Smooth muscle cell (in vitro differentiated cells): ENCODE results near the gene YIF1B. TPM values are rescaled to one million over a fixed set of nuclear protein-coding genes. Genes with fewer than 3 reads are reported as not detected.

Experiments used
- DNase-seq: peaks from one replicate; lab custom pipeline; 2025; ENCODE audit not compliant: unreplicated experiment; lab: John Stamatoyannopoulos, UW
- H2AFZ ChIP-seq: fragments of 200-600 bp; sonication (generic); 2 replicates; pipeline ENCODE4 v1.6.0; 2016; ENCODE audit warnings: antibody characterized with exemption, low read depth, mild to moderate bottlenecking
- H3F3A ChIP-seq: fragments of 200-600 bp; sonication (generic); 2 replicates; pipeline ENCODE4 v1.6.0; 2017; ENCODE audit warnings: antibody characterized with exemption, low read depth
- H3K27ac ChIP-seq: fragments of 200-600 bp; sonication (generic); 2 replicates; pipeline ENCODE4 v1.5.1; 2016; ENCODE audit warnings: low read depth, mild to moderate bottlenecking
- H3K27me3 ChIP-seq: fragments of 200-600 bp; sonication (generic); 2 replicates; pipeline ENCODE4 v1.6.1; 2016; ENCODE audit warnings: low read depth, mild to moderate bottlenecking
- H3K36me3 ChIP-seq: fragments of 200-600 bp; sonication (generic); 2 replicates; pipeline ENCODE4 v1.5.1; 2016; ENCODE audit warnings: low read depth
- H3K4me1 ChIP-seq: fragments of 200-600 bp; sonication (generic); 2 replicates; pipeline ENCODE4 v1.5.1; 2016; ENCODE audit warnings: low read depth
- H3K4me2 ChIP-seq: fragments of 200-600 bp; sonication (generic); 2 replicates; pipeline ENCODE4 v1.6.0; 2016; ENCODE audit warnings: mild to moderate bottlenecking
- H3K4me3 ChIP-seq: fragments of 200-600 bp; sonication (generic); 2 replicates; pipeline ENCODE4 v1.5.1; 2016; ENCODE audit warnings: mild to moderate bottlenecking
- H3K79me2 ChIP-seq: fragments of 200-600 bp; sonication (generic); 2 replicates; pipeline ENCODE4 v1.6.0; 2016; ENCODE audit warnings: low read depth, mild to moderate bottlenecking
- H3K9ac ChIP-seq: fragments of 200-600 bp; sonication (generic); 2 replicates; pipeline ENCODE4 v1.6.0; 2016; ENCODE audit warnings: low read depth
- H3K9me3 ChIP-seq: fragments of 200-600 bp; sonication (generic); replicated peaks from 2 replicates; pipeline ENCODE4 v1.5.1; 2016; ENCODE audit warnings: low read depth
- H4K20me1 ChIP-seq: fragments of 200-600 bp; sonication (generic); 2 replicates; pipeline ENCODE4 v1.6.0; 2016; ENCODE audit warnings: low read depth
- WGBS: methylation state at CpG from one replicate; pipeline ENCODE4 v1.1.7; 2016; ENCODE audit warnings: low lambda C conversion rate; 5-methylcytosine and 5-hydroxymethylcytosine counted together
- polyA plus RNA-seq: library from polyadenylated mRNA; unstranded; fragments of >200 nt; fragmentation: Nextera tagmentation; extraction: Ambion mirVana; gene quantifications from 2 replicates; pipeline ENCODE4 v1.2.1, GENCODE V29; 2016
- total RNA-seq: library from RNA; depleted of rRNA; stranded (reverse); fragments of >200 nt; gene quantifications from 2 replicates; pipeline ENCODE4 v1.2.3, GENCODE V29; 2014
- TF ChIP-seq, protein P1 (sequence below): fragments of 200-600 bp; sonication (generic); IDR thresholded peaks from 2 replicates; pipeline ENCODE4 v1.5.1; 2017; ENCODE audit warnings: borderline replicate concordance, mild to moderate bottlenecking, antibody characterized with exemption; ENCODE audit not compliant: insufficient read depth, poor library complexity, severe bottlenecking

YIF1B gene
- total and polyA plus RNA-seq, 2 experiments from 2014 or later, result 80.1 to 216 TPM

DNA sequence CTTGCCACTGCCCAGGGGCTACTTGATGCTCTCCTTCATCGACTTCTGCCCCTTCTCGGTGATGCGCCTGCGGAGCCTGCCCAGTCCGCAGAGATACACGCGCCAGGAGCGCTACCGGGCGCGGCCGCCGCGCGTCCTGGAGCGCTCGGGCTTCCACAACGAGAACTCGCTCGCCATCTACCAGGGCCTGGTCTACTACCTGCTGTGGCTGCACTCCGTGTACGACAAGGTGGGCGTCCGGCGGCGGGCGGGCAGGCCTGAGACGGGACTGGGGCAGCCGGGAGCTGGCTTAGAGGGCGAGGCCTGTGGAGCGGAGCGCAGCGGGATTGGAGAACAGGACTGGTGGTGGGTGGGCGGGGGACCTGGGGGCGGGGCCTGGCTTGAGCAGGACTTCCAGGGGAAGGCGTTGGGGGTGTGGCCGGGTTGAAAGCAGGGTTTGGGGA is 45.9 kb upstream of the YIF1B start:
- H3K9me3 ChIP-seq, result no peaks in the 10 kb centered on the region
- WGBS, result under 1% methylated on average over 32 of the region's 37 CpGs
- DNase-seq, result peak; percentile 51
- no peaks in the 10 kb centered on the region for H3K79me2 ChIP-seq
- no peaks in the 10 kb centered on the region for H3K36me3 ChIP-seq
- peak overlapping the region; percentile 99 for H3K4me2 ChIP-seq
- peak overlapping the region; percentile 52 for H2AFZ ChIP-seq
- no peak overlapping the region for H3K9ac ChIP-seq
- TF ChIP-seq, protein P1, sequence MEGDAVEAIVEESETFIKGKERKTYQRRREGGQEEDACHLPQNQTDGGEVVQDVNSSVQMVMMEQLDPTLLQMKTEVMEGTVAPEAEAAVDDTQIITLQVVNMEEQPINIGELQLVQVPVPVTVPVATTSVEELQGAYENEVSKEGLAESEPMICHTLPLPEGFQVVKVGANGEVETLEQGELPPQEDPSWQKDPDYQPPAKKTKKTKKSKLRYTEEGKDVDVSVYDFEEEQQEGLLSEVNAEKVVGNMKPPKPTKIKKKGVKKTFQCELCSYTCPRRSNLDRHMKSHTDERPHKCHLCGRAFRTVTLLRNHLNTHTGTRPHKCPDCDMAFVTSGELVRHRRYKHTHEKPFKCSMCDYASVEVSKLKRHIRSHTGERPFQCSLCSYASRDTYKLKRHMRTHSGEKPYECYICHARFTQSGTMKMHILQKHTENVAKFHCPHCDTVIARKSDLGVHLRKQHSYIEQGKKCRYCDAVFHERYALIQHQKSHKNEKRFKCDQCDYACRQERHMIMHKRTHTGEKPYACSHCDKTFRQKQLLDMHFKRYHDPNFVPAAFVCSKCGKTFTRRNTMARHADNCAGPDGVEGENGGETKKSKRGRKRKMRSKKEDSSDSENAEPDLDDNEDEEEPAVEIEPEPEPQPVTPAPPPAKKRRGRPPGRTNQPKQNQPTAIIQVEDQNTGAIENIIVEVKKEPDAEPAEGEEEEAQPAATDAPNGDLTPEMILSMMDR, result no peak
- peaks cover 44% of the 10 kb centered on the region for H3K27me3 ChIP-seq
- no peak overlapping the region for H3K27ac ChIP-seq
- H3F3A ChIP-seq, result no peaks in the 10 kb centered on the region
- peak overlapping the region; percentile 70 for H3K4me3 ChIP-seq
- no peaks in the 10 kb centered on the region for H3K4me1 ChIP-seq
- no peaks in the 10 kb centered on the region for H4K20me1 ChIP-seq

DNA sequence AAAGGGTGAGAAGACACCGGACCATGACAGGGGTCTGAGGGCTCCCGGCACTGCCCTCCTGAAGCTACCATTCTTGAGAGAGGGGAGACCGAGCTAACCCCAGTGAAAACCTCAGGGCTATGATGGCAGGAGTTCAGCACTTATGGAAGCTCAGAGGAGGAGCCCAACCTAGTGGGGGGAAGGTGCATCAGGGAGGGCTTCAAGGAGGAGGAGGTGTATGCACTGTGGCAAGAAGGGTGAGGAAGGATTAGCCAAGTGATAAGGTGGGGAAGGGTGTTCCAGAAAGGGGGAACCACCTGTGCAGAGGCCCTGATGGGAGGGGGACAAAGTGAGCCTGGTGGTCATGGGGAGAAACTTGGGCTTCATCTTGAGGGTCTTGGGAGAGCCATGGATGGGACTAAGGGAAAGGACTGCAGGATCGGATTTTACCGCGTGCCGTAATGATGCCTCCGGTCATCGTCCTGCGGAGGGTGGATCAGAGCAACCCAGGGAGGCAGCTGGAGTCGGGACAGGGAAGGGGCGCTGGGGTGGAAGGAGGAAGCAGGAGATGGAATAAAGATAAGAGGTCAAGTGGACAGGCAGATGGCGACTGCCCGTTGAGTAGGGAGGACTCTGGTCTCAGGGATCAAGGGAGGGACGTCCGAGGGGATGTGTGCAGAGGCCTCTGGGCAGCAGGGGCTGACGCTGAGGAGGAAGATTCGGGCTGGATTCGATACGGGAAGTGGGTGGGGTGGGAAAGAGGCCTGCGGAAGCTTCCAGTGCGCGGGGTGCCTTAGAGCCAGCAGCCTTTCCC is 45.3 kb upstream of the YIF1B start:
- Histone ChIP-seq H3K4me2 (peak overlapping the region; percentile 99), H2AFZ (peak overlapping the region; percentile 52), H3K36me3 (no peaks in the 10 kb centered on the region), H4K20me1 (no peaks in the 10 kb centered on the region), H3K27ac (no peak overlapping the region), H3K79me2 (no peaks in the 10 kb centered on the region), H3K4me3 (peak overlapping the region; percentile 70), H3K9me3 (no peaks in the 10 kb centered on the region), H3K9ac (no peak overlapping the region), H3K4me1 (no peaks in the 10 kb centered on the region), H3K27me3 (peaks cover 45% of the 10 kb centered on the region), H3F3A (no peaks in the 10 kb centered on the region)
- WGBS, result 38% methylated on average over 23 of the region's 23 CpGs
- TF ChIP-seq, protein P1, result no peak
- DNase-seq, result no peak

- H3F3A ChIP-seq, result no peaks in the 10 kb centered on the region
- DNase-seq, result no peak
- H3K4me2 ChIP-seq, result no peak overlapping the region
- no peaks in the 10 kb centered on the region for H3K36me3 ChIP-seq
- no peaks in the 10 kb centered on the region for H3K9me3 ChIP-seq
- WGBS, result 90% methylated on average over 9 of the region's 9 CpGs
- H3K27me3 ChIP-seq, result peaks cover 45% of the 10 kb centered on the region
- H3K4me3 ChIP-seq, result no peak overlapping the region
- H2AFZ ChIP-seq, result no peak overlapping the region
- no peaks in the 10 kb centered on the region for H3K4me1 ChIP-seq
- H3K79me2 ChIP-seq, result no peaks in the 10 kb centered on the region
- no peak overlapping the region for H3K27ac ChIP-seq
- TF ChIP-seq, protein P1, result no peak
- no peak overlapping the region for H3K9ac ChIP-seq
- no peaks in the 10 kb centered on the region for H4K20me1 ChIP-seq
Measured at GRCh38 chr19:38360351-38360750, 44.6 kb upstream of the YIF1B start.
